GM04503 (cell line): ENCODE measurements around the gene EPDR1.

Source experiments
- DNase-seq: peaks from one replicate; pipeline ENCODE4 v3.0.0-alpha.2; 2012; ENCODE audit warnings: low read depth

EPDR1 gene

DNA sequence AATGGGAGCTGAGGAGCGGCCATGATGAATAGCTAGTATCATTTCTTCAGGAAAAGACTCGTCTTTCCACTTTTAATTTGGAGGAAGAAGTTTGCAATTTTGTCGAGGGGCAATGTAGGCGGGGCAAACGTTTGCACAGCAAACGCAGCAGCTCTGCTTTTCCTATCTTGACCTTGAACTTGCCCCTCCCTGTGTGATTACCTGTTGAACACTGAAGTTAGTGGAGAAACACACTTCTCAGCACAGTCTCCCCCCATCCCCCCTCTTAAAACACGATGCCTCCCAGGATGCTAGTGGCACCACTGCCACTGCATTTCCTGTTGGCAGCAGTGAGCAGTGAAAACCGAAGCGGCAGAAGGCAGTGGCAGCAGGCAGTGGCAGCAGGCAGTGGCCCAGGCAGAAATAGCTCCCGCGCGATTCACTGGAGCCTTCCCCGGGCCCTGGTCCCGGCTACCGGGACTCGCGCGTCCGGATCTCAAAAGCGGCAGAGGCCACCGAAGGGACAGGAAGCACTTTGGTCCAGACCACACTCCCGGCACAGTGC lies at the start of gene EPDR1:
Gene EPDR1, plus strand, starts transcription at position 336 of the 544 bp plus-strand sequence. CDS start 300 bp downstream, outside the sequence.
- no peak for DNase-seq

DNA sequence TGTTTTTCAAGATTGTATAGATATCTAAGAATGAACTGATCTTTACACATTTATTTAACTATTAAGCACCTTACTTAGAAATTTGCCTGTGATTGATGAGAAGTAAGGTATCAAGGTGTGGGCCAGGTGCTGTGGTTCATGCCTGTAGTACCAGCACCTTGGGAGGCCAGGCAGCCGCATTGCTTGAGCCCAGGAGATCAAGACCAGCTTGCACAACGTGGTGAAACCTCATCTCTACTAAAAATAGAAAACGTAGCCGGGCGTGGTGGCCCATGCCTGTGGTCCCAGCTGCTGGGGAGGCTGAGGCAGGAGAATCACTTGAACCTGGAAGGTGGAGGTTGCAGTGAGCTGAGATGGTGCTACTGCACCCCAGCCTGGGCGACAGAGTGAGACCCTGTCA lies 38.4 kb upstream of the EPDR1 start:
- no peak for DNase-seq

DNA sequence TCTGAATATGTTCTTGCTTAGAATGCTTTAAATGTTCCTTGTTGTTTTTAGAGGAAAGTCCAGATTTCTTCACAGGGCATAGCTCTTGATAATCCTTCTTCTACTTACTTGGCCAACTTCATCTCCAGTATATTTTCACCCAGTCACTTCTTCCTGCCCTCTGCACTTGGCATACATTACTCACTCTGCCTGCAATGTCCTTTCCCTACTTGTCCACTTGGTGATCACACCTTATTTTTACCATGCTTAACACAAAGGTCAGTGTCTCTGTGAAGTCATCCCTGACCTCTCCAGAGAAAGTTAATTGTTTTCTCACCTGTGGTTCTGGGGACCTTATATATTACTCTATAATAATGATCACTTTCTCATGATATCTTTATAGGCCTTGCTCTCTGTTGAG lies 27.1 kb upstream of the EPDR1 start:
- no peak for DNase-seq

DNA sequence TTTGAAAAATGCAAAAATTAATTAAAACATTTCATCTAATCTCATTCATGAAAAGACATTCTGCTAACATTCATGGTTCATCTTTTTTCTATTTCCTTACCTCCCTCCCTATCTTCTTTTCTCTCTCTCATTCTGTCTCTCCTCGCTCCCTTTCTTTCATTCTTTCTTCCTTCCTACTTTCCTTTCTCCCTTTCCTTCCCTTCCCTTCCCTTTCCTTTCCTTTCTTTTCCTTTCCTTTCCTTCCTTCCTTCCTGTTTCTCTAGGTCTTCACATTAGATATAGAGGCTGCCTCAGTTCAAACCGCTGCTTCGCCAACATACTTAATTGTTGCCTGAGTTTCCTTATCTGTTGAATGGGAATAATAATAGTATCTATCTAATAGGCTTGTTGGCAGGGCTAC lies 25.8 kb upstream of the EPDR1 start:
- no peak for DNase-seq

DNA sequence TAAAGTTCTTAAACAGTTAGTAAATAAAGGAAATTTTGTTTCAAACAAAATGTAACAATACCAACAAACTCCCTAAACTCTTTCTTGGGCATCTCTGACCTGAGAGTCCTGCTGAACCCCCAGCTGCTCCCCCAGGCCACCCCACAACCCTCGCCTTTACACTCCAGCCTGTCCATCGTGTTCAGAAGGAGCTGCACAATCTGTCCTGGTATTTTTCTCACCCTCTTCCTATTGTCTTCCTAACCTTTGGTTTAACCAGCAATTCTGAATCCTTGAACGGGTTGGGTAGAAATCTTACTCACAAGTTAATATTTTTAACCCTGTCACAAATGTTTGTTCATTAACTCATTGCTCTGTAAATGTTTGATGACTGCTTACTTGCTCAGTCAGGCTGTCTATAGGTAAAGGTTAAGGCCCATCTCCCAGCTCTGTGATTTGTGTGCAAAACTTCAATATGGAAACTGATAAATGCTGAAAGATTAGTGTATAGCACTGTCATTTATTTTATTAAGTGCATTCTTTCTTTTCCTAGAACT lies 20.7 kb upstream of the EPDR1 start:
- no peak for DNase-seq

DNA sequence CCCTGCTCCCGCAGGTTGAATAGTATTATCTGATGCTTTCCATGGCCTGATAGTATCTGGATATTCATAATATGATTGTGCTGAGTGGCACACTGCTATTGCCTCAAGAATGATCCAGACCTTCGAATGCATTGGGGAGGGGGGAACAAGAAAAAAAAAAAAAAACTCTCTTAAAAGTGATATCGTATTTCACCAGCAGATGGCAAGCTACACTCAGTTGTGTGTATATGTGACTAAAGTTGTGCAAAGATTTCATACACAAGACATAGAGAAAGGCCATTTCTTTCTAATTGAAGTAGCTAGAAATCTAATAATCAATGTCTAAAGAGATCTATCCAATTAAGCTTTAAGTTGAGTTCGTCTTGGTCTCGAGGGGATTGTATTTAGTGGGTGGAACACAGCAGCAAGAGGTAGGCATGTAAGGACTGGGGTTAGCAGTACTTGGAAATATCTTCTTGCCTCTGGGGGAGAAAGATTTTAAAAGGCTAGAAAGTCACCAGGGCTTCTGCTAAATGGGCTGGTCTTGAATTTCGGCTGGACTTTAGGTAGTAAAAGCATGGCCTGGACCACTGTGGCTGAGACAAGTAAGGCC lies 19.1 kb upstream of the EPDR1 start:
- peak; percentile 16 for DNase-seq

DNA sequence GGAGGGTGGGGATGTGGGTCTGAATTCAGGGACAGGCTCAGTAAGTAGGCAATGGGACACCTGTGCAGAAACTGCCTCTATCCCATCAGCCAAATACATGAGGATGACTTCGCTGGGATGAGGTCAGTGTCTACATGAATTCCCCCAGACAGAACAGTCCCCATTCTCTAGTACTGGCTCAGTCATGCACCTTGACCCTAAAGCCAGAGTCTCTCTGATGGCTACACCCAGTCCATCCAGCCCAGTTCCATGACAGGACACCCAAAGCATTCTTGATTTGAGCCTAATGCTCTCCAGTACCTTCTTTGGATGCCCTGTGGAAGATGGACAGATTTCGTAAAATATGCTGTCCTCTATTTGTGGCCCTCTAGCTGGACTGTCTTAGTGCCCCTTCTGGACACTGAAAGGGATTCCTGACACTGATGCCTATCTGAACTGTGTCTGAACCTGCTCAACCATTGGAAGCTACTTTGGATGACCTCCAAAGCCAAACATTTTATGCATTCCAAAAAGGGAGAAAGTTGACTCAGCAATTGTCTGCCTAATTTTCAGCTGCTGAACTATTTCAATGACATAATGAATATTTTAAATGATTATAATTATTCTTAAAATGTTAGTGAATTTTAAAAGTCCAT lies 18.4 kb upstream of the EPDR1 start:
- DNase-seq, result peak; percentile 61

DNA sequence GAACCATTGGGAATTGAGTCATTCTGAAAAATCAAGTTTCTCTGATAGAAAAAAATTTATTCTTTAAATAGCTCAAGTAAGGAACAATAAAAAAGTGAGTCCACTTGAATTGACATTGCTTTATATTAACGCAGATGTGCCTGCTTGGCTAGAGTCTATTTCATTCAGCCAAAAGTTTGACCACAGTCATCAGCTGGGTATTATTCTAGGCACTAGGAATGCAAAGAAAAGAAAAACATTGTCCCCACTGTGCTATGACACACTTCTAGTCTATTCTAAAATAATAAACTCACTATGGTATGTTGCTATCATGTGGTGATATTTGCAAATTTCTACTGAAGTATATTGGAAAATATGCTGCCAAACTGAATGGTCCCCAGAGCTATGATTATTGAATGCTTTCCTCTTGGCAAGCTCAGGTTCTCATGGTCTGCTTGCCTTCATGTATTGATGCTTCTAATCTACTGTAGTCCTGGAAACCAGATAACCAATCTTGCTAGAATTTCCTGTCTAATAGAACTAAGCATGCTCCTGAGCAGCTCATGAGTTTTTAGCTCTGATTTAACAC lies 12.1 kb upstream of the EPDR1 start:
- peak; percentile 99 for DNase-seq

DNA sequence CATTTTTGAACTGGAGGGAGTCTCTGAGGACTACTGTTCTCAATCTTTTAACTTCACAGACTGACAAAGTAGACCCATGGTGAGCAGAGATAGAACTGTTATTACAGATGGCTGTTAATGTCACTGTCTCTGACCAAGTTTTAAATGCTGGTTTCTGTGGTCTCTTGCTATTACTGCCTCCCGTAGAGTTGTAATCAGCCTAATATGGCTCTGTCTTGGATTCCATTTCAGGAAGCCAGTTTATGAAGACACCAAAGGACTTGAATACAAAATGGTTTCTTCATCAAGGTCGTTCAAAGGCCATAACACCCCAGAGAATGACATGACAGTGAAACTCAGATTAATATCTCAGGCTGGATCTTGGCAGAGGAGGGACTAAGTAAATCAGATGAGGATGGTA lies 7.7 kb upstream of the EPDR1 start:
- DNase-seq, result no peak

DNA sequence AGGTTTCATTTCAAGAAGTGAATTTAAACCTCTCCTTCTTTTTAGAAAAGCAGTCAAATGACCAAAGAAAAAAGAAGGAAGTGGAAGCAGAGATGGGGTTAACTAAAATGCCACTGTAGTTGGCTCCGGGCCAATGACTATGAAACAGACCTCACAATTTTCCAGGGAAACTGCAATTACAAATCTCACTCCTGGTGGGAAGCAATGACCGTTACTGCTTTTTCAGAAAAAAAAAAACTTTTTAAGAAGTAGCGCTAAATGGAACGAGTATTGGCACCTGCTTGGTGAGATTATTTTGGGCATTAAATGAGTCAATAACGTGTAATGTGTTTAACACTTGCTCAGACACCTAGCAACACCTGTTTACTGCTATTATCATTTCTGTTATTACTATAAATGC lies 5.0 kb upstream of the EPDR1 start:
- DNase-seq, result no peak

DNA sequence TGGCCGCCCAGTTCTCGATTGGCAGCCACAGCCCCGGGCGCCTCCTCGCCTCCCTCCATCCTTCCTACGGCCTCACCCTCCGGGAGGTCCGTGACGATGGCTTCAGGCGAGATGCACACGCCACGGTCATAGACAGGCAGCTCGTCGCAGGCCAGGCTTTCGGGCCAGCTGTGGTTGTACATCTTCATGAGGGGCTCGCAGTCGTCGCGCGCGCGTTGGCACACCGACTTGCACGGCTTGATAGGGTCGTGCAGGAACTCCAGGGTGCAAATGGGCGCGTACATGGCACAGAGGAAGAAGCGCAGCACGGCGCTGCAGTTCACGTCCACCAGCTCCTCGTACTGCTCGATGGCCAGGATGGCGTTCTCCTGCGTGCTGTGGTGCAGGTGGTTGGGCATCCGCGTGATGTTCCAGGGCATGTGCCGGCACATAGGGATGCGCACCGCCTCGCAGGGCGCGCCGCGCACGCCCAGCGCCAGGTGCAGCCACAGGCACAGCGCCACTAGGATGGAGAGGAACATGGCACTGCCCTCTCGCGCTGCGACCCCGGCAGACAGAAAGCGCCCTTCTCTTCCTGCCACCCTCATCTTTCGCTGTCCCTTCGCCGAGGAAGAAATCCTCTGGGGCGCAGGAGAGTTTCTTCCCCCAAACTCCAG lies 4.3 kb upstream of the EPDR1 start:
- DNase-seq, result no peak

DNA sequence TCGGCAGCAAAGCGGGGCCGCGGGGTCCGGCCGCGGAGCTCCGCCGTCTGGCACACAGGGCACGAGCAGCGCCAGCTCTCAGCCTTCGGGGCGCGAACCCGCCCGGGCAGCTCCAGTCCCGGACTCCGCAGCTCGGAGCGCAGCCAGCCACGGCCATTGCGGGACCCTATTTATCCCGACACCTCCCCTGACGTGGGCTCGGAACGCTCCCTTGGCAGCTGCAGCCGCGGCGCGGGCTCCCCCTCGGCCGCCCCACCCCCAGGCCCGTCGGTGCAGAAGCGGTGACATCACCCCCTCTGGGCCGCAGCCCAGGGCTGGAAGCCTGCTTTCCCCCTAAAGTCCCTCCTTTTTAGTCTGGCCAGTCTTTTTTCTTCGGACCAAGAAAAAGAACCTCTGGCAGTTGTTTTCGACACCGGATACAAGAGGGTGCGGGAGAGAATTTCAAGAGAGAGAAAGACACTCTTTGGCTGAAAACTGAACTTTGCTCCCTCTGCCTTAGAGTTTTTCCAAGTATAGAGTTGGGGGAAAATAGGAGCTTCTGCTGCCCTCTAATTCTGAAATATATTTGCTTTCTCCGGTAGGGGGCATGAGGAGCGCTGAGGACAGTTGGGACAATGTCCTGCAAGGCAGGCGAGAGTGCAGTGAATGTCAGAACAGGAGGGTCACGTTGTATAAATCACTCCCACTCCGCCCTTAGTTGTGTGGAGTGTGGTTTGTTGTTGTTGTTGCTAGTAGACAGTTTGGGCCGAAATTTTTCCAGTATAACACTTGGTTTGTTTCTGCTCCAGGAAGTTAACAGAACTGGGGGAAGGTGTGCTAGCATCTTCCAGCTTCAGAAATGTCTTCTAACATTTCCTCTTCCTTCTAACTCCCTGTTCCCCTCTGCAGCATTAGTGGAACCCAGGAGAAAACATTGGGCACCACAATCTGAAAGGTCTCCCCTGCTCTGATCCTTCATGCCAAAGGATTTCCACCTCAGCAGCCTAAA lies 3.5 kb upstream of the EPDR1 start, which contains the start of gene SFRP4:
Gene SFRP4, minus strand, starts transcription at position 145 of the 988 bp plus-strand sequence. CDS start 280 bp downstream, outside the sequence.
- no peak for DNase-seq

DNA sequence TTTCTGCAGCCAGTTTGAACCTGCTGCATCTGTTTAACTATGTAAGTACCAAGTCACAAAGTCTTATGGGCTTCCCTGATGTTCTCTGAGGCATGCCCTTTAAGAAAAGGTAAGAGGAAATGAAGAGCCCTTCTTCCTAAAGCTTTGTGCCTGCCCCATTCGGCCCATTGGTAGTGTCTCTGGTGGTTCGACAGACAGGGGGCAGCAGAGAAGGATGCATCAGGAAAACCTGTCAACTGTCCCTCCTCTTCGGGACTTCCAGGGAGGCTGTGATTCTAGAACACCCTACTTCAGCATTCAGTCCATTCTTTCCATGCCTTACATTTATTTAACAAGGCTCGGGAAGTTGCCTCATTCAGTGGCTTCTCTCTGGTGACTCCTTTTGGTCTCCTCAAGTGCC lies 1.9 kb upstream of the EPDR1 start:
- DNase-seq, result no peak

DNA sequence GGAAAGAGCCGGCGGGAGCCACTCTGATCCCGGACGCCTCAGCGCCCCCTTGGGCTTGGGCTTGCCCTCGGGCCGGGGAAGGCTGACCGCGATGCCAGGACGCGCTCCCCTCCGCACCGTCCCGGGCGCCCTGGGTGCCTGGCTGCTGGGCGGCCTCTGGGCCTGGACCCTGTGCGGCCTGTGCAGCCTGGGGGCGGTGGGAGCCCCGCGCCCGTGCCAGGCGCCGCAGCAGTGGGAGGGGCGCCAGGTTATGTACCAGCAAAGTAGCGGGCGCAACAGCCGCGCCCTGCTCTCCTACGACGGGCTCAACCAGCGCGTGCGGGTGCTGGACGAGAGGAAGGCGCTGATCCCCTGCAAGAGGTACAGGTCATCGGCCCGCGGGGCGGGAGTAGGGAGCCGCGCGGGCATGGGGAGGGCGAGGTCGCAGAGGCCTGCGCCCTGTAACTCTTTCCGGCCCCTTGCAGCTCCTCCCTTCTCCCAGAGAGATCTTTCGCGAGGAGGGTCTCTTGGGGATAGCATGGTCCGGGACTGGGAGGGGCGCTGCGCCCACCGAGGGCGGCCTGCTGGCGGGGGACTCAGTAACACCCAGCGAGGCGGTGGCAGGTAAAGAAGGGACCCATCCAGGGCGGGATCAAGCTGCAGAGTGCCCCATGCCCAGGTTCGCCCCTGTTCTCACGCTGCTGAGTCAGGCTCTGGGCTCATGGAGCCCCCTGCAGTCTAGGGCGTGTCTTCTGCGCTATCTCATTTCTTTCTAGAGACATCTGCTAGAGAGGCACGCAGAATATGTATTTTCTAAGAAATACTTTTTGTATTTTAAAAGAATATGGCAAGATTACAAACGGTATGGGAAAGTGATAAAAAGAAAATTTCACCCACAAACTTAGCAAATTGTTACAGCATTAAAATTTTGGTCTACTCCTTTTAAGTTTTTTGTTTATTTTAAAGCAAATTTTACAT lies 687 bp downstream of the EPDR1 start:
- no peak for DNase-seq

DNA sequence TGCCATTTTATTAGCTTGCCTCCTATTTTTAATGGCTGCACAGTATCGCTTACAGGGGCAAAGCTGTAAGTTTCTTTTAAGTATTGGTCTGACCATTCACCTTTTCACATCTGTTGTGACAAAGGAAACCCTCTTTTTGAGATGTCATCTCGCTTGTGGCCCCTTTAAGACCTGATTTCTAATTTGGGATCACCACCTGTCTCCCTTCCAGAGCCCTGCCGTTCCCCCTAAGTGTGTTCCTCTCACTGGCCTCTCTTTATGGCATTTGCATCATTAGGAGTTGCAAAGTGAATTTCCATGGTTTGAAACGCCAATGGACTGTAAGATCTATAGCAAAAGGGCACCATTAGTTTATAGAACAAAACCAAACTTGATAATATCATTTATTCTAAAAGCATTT lies 1.4 kb downstream of the EPDR1 start:
- DNase-seq, result no peak

DNA sequence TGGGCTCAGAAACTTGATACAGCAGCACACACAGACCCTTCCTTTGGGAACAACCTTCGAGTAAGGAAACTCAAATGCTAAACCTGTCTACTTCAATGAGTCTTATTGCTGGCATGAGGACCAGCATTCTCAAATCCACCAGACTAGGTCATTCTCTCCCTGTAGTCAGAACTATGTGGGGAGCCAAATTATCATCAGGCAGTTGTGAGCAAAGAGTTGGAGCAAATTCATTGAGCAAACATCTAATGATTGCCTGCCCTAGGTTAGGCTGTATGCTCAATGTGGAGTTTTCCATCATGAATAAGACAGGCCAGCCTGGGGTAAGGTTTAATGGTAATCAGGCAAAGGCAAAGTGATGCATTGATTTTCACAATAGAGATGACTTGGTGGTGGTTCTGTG lies 3.6 kb downstream of the EPDR1 start:
- DNase-seq, result no peak

DNA sequence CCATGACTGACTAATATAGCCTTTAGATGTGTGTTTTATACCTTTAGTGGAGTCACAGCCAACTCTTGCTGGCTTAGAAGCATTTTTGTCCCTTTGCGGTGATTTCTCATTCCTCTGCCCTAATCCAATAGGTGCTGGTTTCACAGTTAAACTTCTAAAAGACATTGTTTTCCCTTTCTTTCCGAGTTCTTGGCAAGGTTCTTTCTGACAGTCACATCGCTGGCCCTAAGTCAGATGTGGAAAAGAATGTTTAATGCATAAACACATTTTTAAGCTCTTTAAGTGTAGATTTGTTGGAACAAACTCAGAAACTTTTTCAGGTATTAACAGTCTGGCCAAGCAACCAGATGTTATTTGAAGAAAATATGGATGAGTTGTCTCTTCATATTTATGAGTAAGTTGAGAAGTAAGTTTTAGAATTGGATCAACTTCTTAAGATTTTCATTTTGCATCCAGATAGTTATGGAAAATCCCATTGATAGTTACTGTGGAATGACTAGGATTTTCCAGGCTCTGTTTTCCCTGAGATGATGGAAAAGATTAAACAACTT lies 4.1 kb downstream of the EPDR1 start:
- DNase-seq, result no peak

DNA sequence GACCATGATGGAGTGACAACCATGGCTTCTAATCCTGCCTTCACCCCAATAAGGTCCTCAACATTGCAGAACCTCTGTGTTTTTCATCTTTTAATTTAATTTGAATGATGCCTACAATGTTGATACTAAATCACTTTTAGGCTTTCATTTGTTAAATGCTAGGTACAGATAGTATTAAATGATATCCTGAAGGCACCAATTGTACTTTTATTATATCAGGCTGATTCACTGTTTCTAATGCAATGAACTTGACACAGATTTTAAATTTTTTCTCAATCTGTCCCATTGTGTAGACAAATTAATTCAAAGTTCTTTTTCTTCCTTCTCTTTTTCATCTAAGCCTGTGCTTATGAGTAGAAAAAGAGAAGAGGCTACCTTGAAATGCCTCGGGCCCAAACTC lies 5.2 kb downstream of the EPDR1 start:
- no peak for DNase-seq

DNA sequence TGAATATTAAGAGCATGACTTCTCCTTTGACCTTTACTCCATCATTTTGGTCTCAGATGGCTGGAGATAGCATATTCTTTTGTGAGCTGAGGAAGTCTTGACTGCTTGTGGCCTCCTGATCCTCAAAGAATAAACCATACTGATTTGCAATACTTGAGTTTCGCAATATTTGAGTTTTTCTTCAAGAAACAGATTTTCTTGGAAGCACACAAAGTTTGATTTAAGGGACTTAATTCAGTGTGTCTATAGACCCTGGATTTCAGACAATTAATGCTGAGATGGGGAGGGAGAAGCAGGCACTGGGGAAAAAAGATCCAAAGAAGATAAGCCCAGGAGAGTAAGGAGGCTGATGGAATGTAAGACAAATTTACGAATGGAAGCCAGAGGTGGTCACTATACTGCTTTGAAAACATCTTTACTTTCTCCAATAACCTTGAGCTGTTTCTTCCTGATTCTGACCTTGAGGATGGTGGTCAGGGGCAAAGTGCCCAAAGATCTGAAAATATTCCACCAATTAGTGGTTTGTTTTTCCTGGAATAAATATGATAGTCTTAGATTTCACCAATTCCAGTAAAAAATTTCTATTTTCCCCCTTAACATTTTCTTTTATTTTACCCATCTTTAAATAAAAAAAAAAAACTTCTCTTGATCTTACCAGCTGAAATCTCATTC lies 7.5 kb downstream of the EPDR1 start:
- no peak for DNase-seq
